Coronary artery (tissue), 2 donors: Measurements from ENCODE around the gene VPS37C.

Experiments used
- DNase-seq: peaks from one replicate; pipeline ENCODE4 v3.0.0-alpha.2; 2017; ENCODE audit warnings: low spot score
- H3K27ac ChIP-seq, 2 donors: fragments of 200-600 bp; sonication (generic); one replicate each; pipeline ENCODE4 v1.5.1; 2016 to 2019
- H3K4me3 ChIP-seq: fragments of 200-600 bp; sonication (generic); 2 replicates; pipeline ENCODE4 v1.5.1; 2016; ENCODE audit warnings: mild to moderate bottlenecking, moderate library complexity
- TF ChIP-seq, protein P1 (sequence below): fragments of 200-600 bp; sonication (generic); IDR thresholded peaks from one replicate; pipeline ENCODE4 v1.5.1; 2019; ENCODE audit warnings: antibody characterized with exemption

The VPS37C gene

GRCh38 chr11:61157743-61158142, 3.5 kb downstream of the VPS37C start:
- no peak for DNase-seq
- no peak overlapping the region for H3K27ac ChIP-seq
- H3K4me3 ChIP-seq, result no peak overlapping the region
- TF ChIP-seq, protein P1, sequence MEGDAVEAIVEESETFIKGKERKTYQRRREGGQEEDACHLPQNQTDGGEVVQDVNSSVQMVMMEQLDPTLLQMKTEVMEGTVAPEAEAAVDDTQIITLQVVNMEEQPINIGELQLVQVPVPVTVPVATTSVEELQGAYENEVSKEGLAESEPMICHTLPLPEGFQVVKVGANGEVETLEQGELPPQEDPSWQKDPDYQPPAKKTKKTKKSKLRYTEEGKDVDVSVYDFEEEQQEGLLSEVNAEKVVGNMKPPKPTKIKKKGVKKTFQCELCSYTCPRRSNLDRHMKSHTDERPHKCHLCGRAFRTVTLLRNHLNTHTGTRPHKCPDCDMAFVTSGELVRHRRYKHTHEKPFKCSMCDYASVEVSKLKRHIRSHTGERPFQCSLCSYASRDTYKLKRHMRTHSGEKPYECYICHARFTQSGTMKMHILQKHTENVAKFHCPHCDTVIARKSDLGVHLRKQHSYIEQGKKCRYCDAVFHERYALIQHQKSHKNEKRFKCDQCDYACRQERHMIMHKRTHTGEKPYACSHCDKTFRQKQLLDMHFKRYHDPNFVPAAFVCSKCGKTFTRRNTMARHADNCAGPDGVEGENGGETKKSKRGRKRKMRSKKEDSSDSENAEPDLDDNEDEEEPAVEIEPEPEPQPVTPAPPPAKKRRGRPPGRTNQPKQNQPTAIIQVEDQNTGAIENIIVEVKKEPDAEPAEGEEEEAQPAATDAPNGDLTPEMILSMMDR, result no peak

- TF ChIP-seq, protein P1, result no peak
- Histone ChIP-seq H3K27ac (no peak overlapping the region), H3K4me3 (no peak overlapping the region)
- no peak for DNase-seq
Measured at GRCh38 chr11:61155741-61156140, 5.5 kb downstream of the VPS37C start.

- DNase-seq, result no peak
- TF ChIP-seq, protein P1, result no peak
- Histone ChIP-seq H3K27ac (no peak overlapping the region), H3K4me3 (no peak overlapping the region)
Measured at GRCh38 chr11:61155312-61155711, 5.9 kb downstream of the VPS37C start.

DNA sequence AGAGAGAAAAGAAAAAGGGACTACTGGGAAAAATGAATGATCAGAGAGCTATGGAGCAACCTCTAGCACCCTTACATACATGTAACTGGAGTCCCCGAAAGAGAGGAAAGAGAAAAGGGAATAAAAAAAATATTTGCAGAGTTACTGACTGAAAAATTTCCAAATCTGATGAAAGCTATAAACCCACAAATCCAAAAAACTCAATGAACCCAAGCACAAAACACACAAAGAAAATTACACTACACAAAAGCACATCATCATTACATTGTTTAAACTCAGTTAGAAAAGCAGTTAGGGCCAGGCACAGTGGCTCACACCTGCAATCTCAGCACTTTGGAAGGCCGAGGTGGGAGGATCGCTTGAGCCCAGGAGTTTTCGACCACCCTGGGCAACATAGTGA, 6.7 kb downstream of the VPS37C start:
- TF ChIP-seq, protein P1, result no peak
- no peak overlapping the region for H3K4me3 ChIP-seq
- DNase-seq, result no peak
- H3K27ac ChIP-seq, result no peak overlapping the region

DNA sequence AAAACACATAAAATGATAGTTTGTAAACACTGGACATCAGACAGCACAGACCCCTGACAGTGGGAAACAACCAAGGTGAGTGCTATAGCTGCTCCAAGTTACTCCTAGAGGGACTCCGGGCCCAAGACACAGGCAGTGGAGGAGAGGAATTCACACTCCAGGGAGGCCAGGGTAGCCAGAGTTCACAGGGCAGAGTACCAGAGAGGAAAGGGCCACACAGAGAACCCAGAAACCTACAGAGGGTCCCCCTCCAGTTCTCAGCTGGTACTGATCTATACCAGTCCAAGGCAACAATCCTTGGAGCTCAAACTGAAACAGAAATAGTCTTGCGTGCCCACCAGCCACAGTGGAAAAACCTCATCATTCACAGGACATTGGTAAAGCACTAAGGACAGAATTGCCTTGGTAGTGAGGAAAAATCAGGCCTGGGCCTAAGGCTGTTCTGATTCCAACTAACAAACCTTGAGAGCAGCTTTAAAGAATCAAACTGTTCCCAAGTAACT, 7.6 kb downstream of the VPS37C start:
- Histone ChIP-seq H3K27ac (peak overlapping the region; percentile 85 to 88), H3K4me3 (peak overlapping the region; percentile 16)
- TF ChIP-seq, protein P1, result no peak
- DNase-seq, result peak; percentile 62

DNA sequence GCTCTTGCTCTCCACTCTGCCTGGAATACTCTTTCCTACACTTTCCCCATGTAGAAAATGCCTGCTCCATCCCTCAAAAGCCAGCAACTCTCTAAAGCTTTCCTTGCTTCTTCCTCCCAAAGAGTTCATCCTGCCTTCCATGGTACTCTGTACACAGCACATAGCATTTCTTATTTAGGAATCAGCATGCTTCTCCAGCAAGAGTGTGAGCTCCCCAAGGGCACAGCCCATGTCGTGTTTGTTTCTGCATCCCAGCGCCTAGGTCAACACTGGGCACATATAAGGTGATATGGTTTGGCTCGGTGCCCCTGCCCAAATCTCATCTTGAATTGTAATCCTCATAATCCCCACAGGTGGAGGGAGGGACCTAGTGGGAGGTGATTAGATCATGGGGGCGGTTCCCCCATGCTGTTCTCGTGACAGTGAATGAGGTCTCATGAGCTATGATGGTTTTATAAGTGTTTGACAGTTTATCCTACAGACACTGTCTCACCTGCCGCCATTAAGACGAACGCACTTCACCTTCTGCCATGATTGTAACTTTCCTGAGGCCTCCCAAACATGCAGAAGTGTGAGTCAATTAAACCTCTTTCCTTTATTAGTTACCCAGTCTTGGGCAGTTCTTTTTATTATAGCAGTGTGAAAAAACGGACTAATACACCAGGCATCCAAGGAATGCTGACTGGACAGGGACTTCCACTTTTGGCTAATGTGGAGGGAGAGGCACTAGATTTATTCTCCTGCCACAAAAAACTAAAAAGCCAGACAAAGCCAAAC, 8.2 kb downstream of the VPS37C start:
- peak overlapping the region; percentile 85 to 88 for H3K27ac ChIP-seq
- TF ChIP-seq, protein P1, result no peak
- peak overlapping the region; percentile 16 for H3K4me3 ChIP-seq
- DNase-seq, result no peak
